Gastrocnemius medialis (tissue), 4 donors: ENCODE results near the gene MYLK. TPM values are rescaled to one million over a fixed set of nuclear protein-coding genes. Genes with fewer than 3 reads are reported as not detected.

Source experiments
- ATAC-seq, 2 donors: fragments of 150-250 bp; one replicate each; pipeline ENCODE4 v1.9.1; 2016
- DNase-seq, 2 donors: peaks; one replicate each; pipeline ENCODE4 v3.0.0-alpha.2; 2019
- H3K27ac ChIP-seq, 4 donors: fragments of 200-600 bp; sonication (generic); 1 replicate in 1 of 4; 2 replicates in 3 of 4; pipeline ENCODE4 v1.5.1; 2016 to 2018; ENCODE audit warnings: mild to moderate bottlenecking in 2 of 4, moderate library complexity in 1 of 4
- H3K27me3 ChIP-seq, 3 donors: fragments of 200-600 bp; sonication (generic) in 2 of 3; 1 replicate in 1 of 3; 2 replicates in 2 of 3; pipeline versions ENCODE4 v1.5.1 to v1.6.0; 2016 to 2019; ENCODE audit warnings: mild to moderate bottlenecking in 1 of 3, moderate library complexity in 1 of 3
- H3K36me3 ChIP-seq, 2 donors: fragments of 200-600 bp; sonication (generic) in 1 of 2; one replicate each; pipeline ENCODE4 v1.5.1; 2017 to 2018
- H3K4me1 ChIP-seq, 2 donors: fragments of 200-600 bp; sonication (generic) in 1 of 2; one replicate each; pipeline ENCODE4 v1.5.1; 2016 to 2017; ENCODE audit warnings: mild to moderate bottlenecking in 2 of 2
- H3K4me3 ChIP-seq, 4 donors: fragments of 200-600 bp; sonication (generic) in 3 of 4; 1 replicate in 1 of 4; 2 replicates in 3 of 4; pipeline ENCODE4 v1.5.1; 2016 to 2019; ENCODE audit warnings: mild to moderate bottlenecking in 2 of 4
- H3K9me3 ChIP-seq, 3 donors: fragments of 200-600 bp; sonication (generic) in 2 of 3; 1 replicate in 1 of 3; 2 replicates in 2 of 3; pipeline ENCODE4 v1.5.1; 2016 to 2019
- CTCF ChIP-seq, 5 experiments: fragments of 450-650 bp in 3 of 5; fragments of 200-600 bp in 2 of 5; sonication (generic) in 2 of 5; IDR thresholded peaks in 4 of 5; conservative IDR thresholded peaks in 1 of 5; 1 replicate in 4 of 5; 2 replicates in 1 of 5; pipeline ENCODE4 v1.5.1; 2016 to 2019; ENCODE audit warnings: antibody characterized with exemption in 5 of 5, mild to moderate bottlenecking in 3 of 5, moderate library complexity in 3 of 5
- POLR2A ChIP-seq, 2 donors: fragments of 450-650 bp; IDR thresholded peaks; one replicate each; pipeline ENCODE4 v1.6.1; 2017; ENCODE audit warnings: antibody characterized with exemption in 2 of 2, mild to moderate bottlenecking in 2 of 2, moderate library complexity in 2 of 2
- in situ Hi-C, 4 donors: fragments of 200-750 bp; cut with MboI; loops; one replicate each; pipeline versions ENCODE4 v1.15.0 to v1.8.0; 2017; ENCODE audit warnings: low sequenced_read_pairs in 4 of 4
- intact Hi-C: fragments of 100-400 bp; cut with DNase I; formaldehyde crosslinking; loops from one replicate; pipeline ENCODE4 v1.15.1; 2023; ENCODE audit warnings: low total_unique reads
- total RNA-seq, 4 donors: library from RNA; depleted of rRNA; stranded (reverse); fragments of >200 nt; gene quantifications; one replicate each; pipeline versions ENCODE4 v1.1.0 to v1.2.3, GENCODE V29; 2016

Gene MYLK
- total RNA-seq, 4 donors from 2014 or later = 5.6 to 19.6 (median 8.8) TPM

DNA sequence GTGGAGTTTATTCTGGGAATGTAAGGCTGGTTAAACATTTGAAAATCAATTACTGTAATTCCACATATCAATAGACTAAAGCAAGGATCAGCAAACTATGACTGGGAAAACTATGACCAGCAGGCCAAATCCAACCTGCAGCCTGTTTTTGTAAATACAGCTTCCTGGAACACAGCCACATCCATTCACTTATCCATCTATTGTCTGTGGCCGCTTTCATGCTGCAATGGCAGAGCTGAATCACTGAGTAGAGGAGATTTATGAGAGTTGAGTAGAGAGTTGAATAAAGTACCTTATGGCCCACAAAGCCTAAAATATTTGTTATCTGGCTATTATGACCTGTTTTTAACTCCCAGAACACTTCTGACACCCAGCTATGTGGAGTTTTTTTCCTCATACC, 12.2 kb downstream of the MYLK start:
- Histone ChIP-seq H3K9me3 (no peaks in the 10 kb centered on the region), H3K4me1 (no peaks in the 10 kb centered on the region), H3K36me3 (no peaks in the 10 kb centered on the region), H3K27me3 (no peaks in the 10 kb centered on the region), H3K4me3 (no peak overlapping the region), H3K27ac (no peak overlapping the region)
- in situ Hi-C loops (no loop called here), intact Hi-C loops (no loop called here)
- DNase-seq (no peak), ATAC-seq (no peak)
- TF ChIP-seq POLR2A (IDR thresholded peaks at IDR 0.05) = no peak
- TF ChIP-seq CTCF (IDR thresholded peaks at IDR 0.05 in 4 of 5, conservative IDR thresholded peaks at IDR 0.05 in 1 of 5) = no peak

- Histone ChIP-seq H3K27me3 (no peaks in the 10 kb centered on the region), H3K36me3 (no peaks in the 10 kb centered on the region), H3K4me1 (no peaks in the 10 kb centered on the region), H3K4me3 (no peak overlapping the region), H3K27ac (peak overlapping the region in 1 of 4 donors; percentile 12), H3K9me3 (no peaks in the 10 kb centered on the region)
- in situ Hi-C loops (no loop called here), intact Hi-C loops (no loop called here)
- no peak for ATAC-seq
- TF ChIP-seq POLR2A (IDR thresholded peaks at IDR 0.05) = no peak
- TF ChIP-seq CTCF (IDR thresholded peaks at IDR 0.05 in 4 of 5, conservative IDR thresholded peaks at IDR 0.05 in 1 of 5) = no peak
- DNase-seq = no peak
Measured at GRCh38 chr3:123870033-123870432, 14.1 kb downstream of the MYLK start.

GRCh38 chr3:123869165-123869564, 15.0 kb downstream of the MYLK start:
- H3K27ac ChIP-seq = no peak overlapping the region
- H3K4me1 ChIP-seq = no peaks in the 10 kb centered on the region
- DNase-seq = no peak
- no peak overlapping the region for H3K4me3 ChIP-seq
- in situ Hi-C loops = no loop called here
- ATAC-seq = no peak
- no peaks in the 10 kb centered on the region for H3K9me3 ChIP-seq
- TF ChIP-seq POLR2A (IDR thresholded peaks at IDR 0.05) (no peak), CTCF (IDR thresholded peaks at IDR 0.05 in 4 of 5, conservative IDR thresholded peaks at IDR 0.05 in 1 of 5) (no peak)
- H3K27me3 ChIP-seq = no peaks in the 10 kb centered on the region
- intact Hi-C loops = no loop called here
- H3K36me3 ChIP-seq = no peaks in the 10 kb centered on the region

GRCh38 chr3:123864706-123865105, 19.4 kb downstream of the MYLK start:
- Histone ChIP-seq H3K9me3 (no peaks in the 10 kb centered on the region), H3K36me3 (no peaks in the 10 kb centered on the region), H3K27me3 (no peaks in the 10 kb centered on the region), H3K4me1 (no peaks in the 10 kb centered on the region), H3K4me3 (no peak overlapping the region), H3K27ac (no peak overlapping the region)
- ATAC-seq (no peak), DNase-seq (no peak)
- in situ Hi-C loops (no loop called here), intact Hi-C loops (no loop called here)
- TF ChIP-seq CTCF (IDR thresholded peaks at IDR 0.05 in 4 of 5, conservative IDR thresholded peaks at IDR 0.05 in 1 of 5) (no peak), POLR2A (IDR thresholded peaks at IDR 0.05) (no peak)

- ATAC-seq (no peak), DNase-seq (no peak)
- Histone ChIP-seq H3K27me3 (no peaks in the 10 kb centered on the region), H3K36me3 (no peaks in the 10 kb centered on the region), H3K27ac (no peak overlapping the region), H3K9me3 (no peaks in the 10 kb centered on the region), H3K4me1 (no peaks in the 10 kb centered on the region), H3K4me3 (no peak overlapping the region)
- TF ChIP-seq CTCF (IDR thresholded peaks at IDR 0.05 in 4 of 5, conservative IDR thresholded peaks at IDR 0.05 in 1 of 5) (no peak), POLR2A (IDR thresholded peaks at IDR 0.05) (no peak)
- intact Hi-C loops = no loop called here
- in situ Hi-C loops = no loop called here
Measured at GRCh38 chr3:123862152-123862551, 22.0 kb downstream of the MYLK start.
